VCaP (cell line): ENCODE measurements around the gene NT5C2.

Source experiments
- H3K27ac ChIP-seq: fragments of 450-650 bp; 2 replicates; pipeline ENCODE4 v1.5.1; 2017
- TF ChIP-seq, protein P1 (sequence below): fragments of 450-650 bp; conservative IDR thresholded peaks from 2 replicates; pipeline ENCODE4 v1.5.1; 2017; ENCODE audit warnings: mild to moderate bottlenecking, moderate library complexity

NT5C2 gene

DNA sequence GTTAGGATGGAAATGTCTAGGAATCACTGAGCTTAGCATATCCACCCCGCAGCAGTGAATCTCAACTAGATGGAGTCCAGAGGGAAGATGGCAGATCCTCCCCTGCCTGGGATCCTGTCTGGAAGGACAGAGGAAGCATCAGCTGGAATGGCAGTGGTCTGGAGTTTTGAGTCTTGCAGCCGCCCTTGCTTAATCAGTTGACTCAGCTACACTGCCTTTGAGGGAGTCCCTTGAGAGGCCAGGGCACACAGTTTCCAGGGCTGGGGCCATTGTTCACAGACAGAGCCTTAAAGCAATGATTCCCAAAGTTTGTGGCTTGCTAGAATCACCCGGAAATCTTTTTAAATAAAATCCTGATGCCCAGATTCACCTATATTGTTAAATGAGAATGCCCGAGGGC, 128.1 kb downstream of the NT5C2 start:
- no peak overlapping the region for H3K27ac ChIP-seq
- TF ChIP-seq, protein P1, sequence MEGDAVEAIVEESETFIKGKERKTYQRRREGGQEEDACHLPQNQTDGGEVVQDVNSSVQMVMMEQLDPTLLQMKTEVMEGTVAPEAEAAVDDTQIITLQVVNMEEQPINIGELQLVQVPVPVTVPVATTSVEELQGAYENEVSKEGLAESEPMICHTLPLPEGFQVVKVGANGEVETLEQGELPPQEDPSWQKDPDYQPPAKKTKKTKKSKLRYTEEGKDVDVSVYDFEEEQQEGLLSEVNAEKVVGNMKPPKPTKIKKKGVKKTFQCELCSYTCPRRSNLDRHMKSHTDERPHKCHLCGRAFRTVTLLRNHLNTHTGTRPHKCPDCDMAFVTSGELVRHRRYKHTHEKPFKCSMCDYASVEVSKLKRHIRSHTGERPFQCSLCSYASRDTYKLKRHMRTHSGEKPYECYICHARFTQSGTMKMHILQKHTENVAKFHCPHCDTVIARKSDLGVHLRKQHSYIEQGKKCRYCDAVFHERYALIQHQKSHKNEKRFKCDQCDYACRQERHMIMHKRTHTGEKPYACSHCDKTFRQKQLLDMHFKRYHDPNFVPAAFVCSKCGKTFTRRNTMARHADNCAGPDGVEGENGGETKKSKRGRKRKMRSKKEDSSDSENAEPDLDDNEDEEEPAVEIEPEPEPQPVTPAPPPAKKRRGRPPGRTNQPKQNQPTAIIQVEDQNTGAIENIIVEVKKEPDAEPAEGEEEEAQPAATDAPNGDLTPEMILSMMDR: no peak

DNA sequence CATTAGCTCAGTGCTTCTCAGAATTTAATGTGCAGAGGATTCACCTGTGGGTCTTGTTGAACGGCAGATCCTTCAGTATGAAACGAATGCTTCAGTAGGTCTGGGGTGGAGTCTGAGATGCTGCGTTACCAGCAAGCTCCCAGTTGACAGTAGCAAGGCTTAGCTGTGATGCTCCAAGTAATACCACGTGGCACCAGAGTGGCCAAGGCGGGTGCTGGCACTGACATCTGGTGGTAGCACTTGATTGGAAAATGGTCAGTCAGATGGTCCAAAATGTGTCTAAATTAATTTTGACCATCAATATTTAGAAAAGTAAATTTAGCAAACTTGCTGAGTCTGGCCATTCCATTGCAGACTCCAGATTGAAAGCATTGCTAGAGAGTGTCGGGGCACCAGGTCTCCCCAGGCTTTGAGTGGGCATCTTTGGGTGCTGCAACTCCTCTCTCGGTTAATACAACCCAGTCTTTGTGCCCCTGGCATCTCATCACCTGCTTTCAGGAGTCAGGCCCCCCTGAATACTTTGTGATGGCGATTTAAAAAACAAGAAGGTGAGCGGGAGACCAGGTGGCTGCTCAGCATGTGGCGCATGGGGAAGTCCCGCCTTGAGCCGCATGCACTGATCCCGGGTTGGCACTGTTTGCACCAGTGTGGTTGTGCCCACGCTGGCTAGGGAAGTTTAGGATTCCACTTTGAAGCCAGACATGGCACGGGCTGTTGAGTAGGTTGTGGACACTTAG, 130.1 kb downstream of the NT5C2 start:
- no peak overlapping the region for H3K27ac ChIP-seq
- TF ChIP-seq, protein P1: peak; percentile 78

DNA sequence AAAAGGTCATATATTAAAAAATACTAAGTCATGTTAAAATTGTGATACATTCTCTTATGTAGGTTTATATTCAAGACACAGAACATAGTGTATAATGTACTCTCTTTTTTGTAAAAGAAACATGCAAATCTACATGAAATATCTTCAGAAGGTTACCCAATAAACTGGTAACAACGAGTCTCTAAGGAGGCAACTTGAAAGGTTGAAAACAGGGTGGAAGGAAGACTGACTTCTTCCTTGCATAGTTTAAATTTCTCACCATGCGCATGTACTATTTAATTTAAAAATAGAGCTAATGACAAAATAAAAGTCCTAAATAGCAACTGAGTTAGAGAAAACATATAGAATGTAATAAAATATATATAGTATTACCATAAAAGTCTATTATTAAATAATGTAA, 132.5 kb downstream of the NT5C2 start:
- H3K27ac ChIP-seq: no peak overlapping the region
- TF ChIP-seq, protein P1: no peak

DNA sequence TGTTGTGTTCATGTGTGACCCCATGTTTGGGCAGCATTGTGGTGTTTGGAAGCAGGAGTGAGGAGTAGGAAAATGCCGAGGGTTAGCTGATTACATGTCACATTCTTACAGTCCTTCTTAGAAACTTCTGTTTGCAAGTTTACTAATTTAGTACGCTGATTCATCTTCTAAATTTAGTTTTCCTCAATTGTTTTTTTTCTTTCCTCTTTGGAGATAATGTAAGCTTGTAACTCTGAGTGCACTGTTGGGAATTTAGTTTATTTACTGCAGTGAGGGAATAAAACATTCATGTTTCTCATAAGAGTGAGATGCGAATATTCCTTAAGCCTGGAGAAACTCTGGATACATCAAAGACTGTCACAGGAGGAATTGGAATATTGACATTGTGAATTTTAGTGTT, 135.0 kb downstream of the NT5C2 start:
- no peak overlapping the region for H3K27ac ChIP-seq
- TF ChIP-seq, protein P1: no peak

DNA sequence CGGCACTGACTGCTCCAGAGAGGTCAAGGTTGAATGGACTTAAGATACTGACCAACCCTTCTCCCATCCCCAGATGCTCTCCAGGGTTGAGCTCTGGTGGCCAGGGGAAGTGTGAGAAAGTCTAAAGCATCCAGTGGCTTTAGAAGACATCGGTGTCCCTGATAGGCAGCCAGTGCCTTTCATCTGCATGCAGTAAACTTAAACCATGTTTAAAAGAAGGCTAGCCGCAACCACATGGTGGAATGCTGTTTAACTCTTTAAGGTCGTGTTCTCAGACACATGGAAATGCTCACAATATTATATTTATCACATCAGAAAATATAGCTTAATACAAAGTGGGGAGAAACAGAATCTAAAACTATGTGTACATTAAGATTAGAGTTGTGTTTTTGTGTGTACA, 138.0 kb downstream of the NT5C2 start:
- H3K27ac ChIP-seq: peak overlapping the region; percentile 67
- TF ChIP-seq, protein P1: no peak

DNA sequence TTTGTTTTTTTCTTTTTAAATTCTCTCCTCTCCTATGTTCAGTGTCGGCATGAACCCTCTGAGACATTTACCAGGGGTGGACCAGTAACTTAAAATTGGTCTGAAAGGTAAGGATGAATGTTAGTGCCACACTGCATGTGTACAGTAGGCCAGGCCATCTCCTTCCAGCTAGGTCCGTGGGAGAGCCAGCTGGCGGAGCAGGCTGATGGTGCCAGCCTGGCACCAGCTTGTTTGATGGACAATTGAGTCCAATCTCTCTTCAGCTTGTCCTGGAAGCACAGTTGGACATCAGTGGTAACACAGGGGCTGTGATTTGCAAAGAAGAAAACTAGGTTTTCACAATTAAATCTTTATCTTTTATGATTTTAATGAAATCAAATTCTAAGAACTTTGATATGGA, 138.5 kb downstream of the NT5C2 start:
- TF ChIP-seq, protein P1: no peak
- H3K27ac ChIP-seq: peak overlapping the region; percentile 67

DNA sequence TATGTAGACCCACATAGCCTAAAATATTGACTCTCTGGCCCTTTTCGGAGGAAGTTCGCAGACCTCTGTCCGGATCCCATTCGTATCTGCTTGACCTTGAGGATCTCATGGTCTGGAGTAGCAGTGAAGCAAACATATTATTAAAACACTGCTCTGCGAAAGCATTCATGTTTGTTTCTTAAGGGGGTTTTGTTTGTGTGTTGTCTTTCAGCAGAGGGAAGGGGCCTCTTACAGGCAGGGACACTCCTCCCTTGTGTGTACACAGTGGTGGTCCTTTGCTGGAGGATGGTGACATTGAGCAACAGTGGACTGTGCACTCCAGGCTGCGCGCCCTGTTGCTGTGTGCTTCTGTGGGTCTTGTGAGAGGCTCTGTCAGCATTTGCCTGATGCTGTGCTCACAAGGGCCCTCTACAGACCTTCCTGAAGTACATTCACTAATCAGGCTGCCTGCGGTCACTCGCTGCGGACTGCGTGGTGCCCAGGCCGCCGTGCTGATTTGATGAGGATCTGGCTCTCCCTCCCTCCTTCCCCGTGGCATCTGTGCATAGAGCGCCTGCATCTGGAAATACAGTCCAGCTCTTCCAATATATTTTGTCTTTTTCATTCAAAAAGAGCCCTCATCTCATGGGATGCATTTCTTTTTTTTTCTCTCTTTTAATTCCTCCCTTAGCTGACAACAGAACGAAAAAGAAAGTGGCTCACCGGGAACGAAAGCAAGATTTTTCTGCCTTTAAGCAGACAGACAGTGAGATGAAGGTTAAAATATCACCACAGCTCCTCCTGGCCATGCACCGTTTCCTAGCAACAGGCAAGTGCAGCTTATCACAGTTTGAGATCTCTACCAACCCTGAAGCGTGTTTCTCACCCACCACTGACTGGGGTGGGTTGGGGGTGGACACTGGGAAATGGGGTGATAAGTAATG, 139.2 kb downstream of the NT5C2 start:
- TF ChIP-seq, protein P1: peak; percentile 74
- peak overlapping the region; percentile 67 for H3K27ac ChIP-seq
